Measurements from ENCODE around the gene TPCN1.

Gene TPCN1

GRCh38 chr12:113287146-113287898, 66.1 kb downstream of the TPCN1 start:
- no peak for DNase-seq (ENCODE audit: low read depth)

DNA sequence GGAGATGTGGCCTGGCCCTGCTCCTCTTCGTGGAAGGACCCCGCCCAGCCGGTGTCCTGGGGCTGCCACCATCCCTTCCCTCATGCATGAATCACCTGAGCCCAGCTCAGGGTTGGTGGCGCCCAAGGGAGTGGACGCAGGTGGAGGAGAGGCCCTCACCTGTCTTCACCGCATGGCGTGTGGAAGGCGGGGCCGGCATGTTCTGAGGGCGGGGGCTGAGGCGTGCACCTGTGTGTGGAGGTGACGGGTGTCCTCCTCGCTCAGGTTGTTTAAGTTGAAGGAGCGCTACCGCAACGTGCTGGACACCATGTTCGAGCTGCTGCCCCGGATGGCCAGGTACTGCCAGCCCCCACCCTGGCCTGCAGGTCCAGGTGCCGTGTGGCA, 66.6 kb downstream of the TPCN1 start:
- DNase-seq (ENCODE audit: low read depth) = no peak

DNA sequence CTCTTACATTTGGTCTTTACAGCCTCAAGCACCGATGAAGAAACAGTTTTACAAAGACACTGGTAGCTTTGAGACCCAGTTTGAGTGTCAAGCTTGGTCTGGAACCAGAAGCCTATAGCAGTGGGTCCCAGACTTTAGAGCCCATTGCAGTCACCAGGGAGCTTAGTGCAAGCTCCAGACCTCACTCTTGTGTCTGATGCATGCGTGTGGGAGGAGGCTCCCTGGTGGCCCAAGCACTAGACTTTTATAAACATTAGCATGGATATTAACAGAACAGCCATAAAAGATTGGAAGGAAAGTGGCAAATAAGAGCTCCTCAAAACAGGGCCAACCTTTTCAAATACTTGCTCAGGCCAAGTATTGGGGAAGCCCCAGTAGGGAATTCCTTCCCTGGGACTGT, 68.1 kb downstream of the TPCN1 start:
- no peak for DNase-seq (ENCODE audit: low read depth)

DNA sequence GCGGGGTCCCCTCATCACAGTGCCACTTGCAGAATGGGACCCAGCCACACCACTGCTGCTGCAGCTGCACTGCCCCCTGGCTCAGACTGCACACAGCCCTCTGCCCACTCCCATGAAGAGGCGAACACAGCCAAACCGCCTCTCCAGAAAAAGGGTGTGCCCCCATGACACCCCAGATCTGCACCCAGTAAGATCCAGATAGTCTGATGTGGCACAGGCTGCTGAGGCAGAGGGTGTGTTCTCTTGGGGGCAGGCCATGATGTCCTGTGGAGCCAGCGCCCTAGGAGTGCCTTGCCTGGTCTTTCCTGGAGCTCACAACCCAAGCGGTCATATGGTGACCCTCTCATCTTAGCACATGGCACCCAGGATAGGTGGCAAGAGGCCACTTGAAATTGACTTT, 69.2 kb downstream of the TPCN1 start:
- no peak for DNase-seq (ENCODE audit: low read depth)

- no peak for DNase-seq (ENCODE audit: low read depth)
These were observed 70.3 kb downstream of the TPCN1 start for GRCh38 chr12:113291586-113291985.

GRCh38 chr12:113292091-113292490, 70.8 kb downstream of the TPCN1 start:
- DNase-seq (ENCODE audit: low read depth) = no peak

DNA sequence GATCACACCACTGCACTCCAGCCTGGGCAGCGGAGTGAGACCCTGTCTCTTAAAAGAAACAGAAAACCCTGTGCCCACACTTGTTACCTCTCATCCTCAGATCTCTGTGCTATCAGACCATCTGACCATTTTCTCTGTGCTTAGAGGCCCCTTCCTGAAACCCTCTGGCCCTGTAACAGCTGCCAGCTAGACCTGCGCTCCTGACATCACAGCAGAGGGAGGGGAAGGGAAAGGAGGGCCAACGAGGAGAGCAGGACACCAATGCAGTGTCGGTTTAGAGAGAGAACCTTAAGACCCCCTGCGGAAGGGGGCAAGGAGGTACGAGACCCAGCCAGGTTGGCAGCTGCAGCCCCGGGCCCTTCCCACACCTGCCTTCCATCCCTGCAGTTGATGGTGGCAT, 71.3 kb downstream of the TPCN1 start:
- no peak for DNase-seq (ENCODE audit: low read depth)

- no peak for DNase-seq (ENCODE audit: low read depth)
These were observed 71.8 kb downstream of the TPCN1 start for GRCh38 chr12:113293100-113293499.

- DNase-seq (ENCODE audit: low read depth) = no peak
These were observed 74.8 kb downstream of the TPCN1 start for GRCh38 chr12:113295886-113296556.

GRCh38 chr12:113296557-113297213, 75.4 kb downstream of the TPCN1 start:
- no peak for DNase-seq (ENCODE audit: low read depth)

DNA sequence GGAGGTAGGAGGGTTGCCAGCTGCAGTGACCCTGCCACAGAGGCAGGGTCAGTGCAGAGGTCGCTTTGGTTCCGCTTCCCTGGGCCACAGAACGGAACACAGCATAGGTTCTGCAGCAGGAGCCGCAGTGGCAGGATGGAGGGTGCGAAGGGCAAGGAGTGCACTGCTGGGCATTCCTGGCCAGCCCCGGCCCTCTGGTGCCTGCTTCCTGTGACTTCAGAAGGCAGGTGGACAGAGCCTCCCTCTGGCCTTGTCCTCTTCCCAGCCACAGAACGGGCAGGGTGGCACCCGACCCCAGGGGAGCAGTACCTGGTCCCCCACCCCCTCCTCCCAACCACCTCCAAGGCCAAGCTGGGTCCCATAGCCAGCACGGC, 75.9 kb downstream of the TPCN1 start:
- DNase-seq (ENCODE audit: low read depth) = no peak

GRCh38 chr12:113297621-113298471, 76.6 kb downstream of the TPCN1 start:
- no peak for DNase-seq (ENCODE audit: low read depth)

GRCh38 chr12:113298472-113298817, 77.2 kb downstream of the TPCN1 start:
- no peak for DNase-seq (ENCODE audit: low read depth)

GRCh38 chr12:113298861-113299545, 77.7 kb downstream of the TPCN1 start:
- no peak for DNase-seq (ENCODE audit: low read depth)

DNA sequence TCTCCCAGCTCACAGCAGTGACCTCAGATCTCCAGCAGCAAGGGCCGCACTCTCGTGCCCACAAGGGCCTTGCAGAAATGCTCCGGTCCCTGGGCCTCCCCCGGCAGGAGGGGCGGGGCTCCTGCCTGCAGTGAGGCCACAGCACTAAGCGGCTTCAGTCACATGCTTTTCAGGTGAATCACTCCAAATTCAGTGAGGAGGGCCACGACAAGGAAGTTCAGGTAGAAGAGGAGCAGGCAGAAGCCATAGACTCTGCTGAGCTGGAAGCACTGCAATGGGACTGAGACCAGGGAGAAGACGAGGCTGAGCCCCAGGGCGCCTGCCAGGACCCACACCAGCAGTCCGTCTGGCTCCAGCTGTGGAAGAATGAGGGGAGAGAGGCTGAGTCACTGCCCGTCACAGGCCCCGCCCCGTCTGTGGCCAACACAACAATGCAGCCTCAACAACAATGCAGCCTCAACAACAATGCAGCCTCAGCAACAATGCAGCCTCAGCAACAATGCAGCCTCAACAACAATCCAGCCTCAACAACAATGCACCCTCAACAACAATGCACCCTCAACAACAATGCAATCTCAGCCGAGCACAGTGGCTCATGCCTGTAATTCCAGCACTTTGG, 78.5 kb downstream of the TPCN1 start:
- DNase-seq (ENCODE audit: low read depth) = no peak

GRCh38 chr12:113301811-113302210, 80.5 kb downstream of the TPCN1 start:
- DNase-seq (ENCODE audit: low read depth) = no peak

GRCh38 chr12:113302466-113302865, 81.2 kb downstream of the TPCN1 start:
- no peak for DNase-seq (ENCODE audit: low read depth)

GRCh38 chr12:113302886-113303640, 81.8 kb downstream of the TPCN1 start:
- no peak for DNase-seq (ENCODE audit: low read depth)

DNA sequence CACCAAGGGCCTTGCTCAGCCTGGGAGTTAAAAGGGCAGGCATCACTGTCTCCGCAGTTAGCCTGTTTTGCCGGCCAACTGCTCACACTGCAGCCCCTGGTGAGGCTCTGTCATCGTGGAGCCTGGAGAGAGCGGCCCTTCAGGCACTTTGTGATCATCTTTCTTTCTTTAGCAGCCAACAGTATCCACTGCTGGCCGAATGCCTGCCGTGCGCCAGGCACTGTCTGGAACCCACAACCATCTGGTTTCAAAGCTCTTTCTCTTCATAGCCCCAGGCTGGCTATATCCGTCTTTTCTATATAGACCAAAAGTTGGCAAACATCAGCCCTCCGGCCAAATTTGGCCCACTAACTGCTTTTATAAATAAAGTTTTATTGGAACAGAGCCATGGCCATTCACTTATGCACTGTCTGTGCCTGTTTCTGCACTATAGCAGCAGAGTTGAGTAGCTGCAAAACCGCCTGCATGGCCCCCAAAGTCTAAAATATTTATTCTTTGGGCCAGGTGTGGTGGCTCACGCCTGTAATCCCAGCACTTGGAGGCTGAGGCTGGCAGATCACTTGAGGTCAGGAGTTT, 84.1 kb downstream of the TPCN1 start:
- DNase-seq (ENCODE audit: low read depth) = no peak

DNA sequence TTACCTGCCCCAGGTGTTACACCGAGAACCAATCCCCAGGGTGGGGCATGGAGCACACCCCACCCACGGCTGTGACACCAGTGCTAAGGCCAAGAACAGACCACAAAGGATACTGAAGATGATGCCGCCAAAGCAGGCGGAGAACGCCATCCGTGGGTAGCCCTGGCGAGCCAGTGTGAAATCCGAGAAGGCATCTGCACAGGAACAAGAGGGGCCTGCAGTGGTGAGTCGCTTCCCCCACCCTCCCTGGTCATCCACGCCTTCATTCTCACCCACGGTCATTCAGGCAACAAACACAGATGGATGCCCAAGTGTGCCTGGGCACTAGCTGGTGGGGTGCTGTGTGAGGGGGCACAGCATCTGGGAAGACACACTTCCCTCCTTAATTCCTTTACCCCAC, 85.1 kb downstream of the TPCN1 start:
- DNase-seq (ENCODE audit: low read depth) = no peak

All from stimulated activated CD4-positive, alpha-beta T cell treated with anti-CD3 and anti-CD28 coated beads, Interleukin-2, amount 100 ng/mL, for 4 hours (primary cell).